Renal cortical epithelial cell (primary cell): Measurements from ENCODE around the gene TBC1D9. TPM values are rescaled to one million over a fixed set of nuclear protein-coding genes. Genes with fewer than 3 reads are reported as not detected.

ENCODE experiments used
- DNase-seq: peaks from one replicate; pipeline ENCODE4 v3.0.0-alpha.2; 2011; ENCODE audit warnings: low read depth
- total RNA-seq: library from RNA; depleted of rRNA; stranded (reverse); fragments of >200 nt; gene quantifications from 2 replicates; pipeline ENCODE4 v1.2.3, GENCODE V29; 2014

Gene TBC1D9
- total RNA-seq, 1 donor from 2014 or later, result 70.1 TPM

- peak; percentile 35 for DNase-seq
Measured at GRCh38 chr4:140720387-140721304, 35.5 kb downstream of the TBC1D9 start.

DNA sequence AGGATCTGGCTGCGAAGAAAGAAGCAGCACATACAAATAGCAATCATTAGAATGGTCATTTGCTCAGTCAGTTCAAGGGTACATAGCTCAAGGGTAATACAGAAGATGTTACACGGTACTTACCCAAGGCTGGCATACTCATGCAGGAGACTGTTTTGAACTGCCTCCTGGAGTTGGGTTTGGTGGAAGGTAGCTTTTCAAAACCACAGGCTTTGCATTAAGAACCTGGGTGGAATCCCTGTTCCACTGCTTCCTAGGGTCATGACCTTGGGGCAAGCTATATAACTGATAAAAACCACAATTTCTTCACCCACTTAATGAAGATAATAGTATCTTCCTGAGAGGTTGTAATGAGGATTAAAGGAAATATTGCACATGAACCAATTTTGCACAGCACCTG lies 36.5 kb downstream of the TBC1D9 start:
- no peak for DNase-seq

- DNase-seq, result peak; percentile 36
Measured at GRCh38 chr4:140719022-140719421, 37.2 kb downstream of the TBC1D9 start.

DNA sequence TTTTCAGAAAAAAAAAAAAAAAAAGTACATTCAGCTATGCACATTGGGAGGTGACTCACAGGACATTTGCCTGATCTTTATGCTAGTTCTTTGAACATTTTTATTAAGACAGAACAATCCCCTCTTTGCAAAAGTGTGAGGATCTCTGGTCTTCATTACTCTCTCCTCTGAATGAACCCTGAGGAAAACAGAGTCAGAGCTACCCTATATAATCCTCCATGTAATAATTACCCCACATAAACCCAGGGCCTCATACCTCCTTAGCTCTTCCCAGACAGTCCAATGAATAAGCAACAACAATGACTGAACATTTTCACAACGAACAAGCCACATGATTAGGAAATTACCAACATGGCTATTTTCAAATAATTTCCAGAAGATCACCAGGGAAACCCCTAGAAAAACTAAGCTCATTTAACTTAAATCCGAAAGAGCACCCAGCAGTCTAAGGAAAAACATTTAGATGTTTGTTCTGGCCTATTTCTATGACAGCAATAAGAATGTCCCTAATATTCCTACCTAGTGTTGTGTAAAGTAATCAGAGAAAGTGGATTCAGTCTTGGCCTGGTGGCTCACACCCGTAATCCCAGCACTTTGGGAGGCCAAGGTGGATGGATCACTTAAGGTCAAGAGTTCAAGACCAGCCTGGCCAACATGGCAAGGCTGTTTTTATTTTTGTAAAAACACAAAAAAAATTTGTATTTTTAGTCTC lies 37.8 kb downstream of the TBC1D9 start:
- peak; percentile 93 for DNase-seq

DNA sequence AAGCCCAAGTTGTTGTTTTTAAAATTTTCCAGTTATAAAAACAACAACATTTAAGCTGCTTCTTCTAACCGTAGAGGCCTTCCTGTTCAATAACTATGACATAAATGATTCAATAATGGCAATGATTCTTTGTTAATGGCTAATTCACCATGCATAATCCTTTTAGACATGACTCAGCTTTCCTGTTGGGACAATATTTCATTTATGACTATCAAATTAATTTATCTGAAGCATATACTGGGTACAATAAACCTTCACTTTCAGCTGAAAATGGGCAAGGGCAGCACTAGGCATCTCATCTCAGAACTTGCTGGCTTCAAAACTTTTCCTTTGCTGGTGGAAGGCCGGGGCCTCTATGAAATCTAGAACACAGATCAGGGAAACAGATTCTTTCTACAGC lies 38.9 kb downstream of the TBC1D9 start:
- DNase-seq, result no peak

- no peak for DNase-seq
Measured at GRCh38 chr4:140715119-140715518, 41.1 kb downstream of the TBC1D9 start.

- DNase-seq, result peak; percentile 55
Measured at GRCh38 chr4:140711910-140712309, 44.3 kb downstream of the TBC1D9 start.

GRCh38 chr4:140710908-140711622 lies 45.1 kb downstream of the TBC1D9 start:
- no peak for DNase-seq

GRCh38 chr4:140707325-140707724 lies 48.9 kb downstream of the TBC1D9 start:
- DNase-seq, result no peak

DNA sequence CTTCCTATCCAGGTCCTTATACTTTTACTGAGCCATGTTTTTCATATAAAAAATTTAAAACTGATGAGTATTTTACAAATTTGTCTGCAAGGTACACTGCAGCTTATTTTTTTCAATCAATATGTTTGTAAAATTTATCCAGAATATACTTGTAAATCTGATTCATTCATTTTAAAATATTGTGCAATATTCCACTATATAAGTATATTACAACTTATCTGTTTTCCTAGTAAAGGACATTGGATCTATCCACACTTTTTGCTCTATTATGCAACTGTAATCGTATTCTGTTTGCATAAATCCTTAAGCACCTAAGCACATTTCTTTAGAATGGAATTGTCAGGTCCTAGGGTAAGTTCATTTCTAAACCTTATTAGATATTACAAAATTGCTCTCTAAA lies 49.5 kb downstream of the TBC1D9 start:
- no peak for DNase-seq

GRCh38 chr4:140706276-140706625 lies 49.9 kb downstream of the TBC1D9 start:
- no peak for DNase-seq

GRCh38 chr4:140705625-140706275 lies 50.4 kb downstream of the TBC1D9 start:
- no peak for DNase-seq

GRCh38 chr4:140704964-140705363 lies 51.2 kb downstream of the TBC1D9 start:
- DNase-seq, result no peak

- no peak for DNase-seq
Measured at GRCh38 chr4:140704392-140704960, 51.7 kb downstream of the TBC1D9 start.

DNA sequence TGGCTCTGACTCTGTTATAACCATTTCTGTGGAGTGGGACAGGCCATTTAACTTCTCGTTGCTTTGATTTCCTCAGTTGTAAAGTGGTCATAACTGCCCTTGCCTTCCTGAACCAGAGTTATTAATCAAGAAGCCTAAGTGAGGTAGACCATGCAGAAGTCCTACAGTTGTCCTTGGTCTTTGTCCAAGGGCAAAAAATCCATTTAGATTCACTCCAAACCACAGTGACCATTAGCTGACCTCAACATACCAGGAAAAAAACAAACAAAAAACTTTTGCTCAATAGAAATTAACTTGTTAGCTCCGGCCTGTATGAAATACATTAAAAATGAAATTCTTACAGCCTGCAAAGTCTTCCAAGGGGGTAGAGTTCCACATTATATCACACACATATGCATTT lies 52.7 kb downstream of the TBC1D9 start:
- DNase-seq, result no peak

GRCh38 chr4:140702096-140702757 lies 54.0 kb downstream of the TBC1D9 start:
- no peak for DNase-seq

GRCh38 chr4:140701071-140701470 lies 55.1 kb downstream of the TBC1D9 start:
- DNase-seq, result no peak

GRCh38 chr4:140697709-140698560 lies 58.2 kb downstream of the TBC1D9 start:
- DNase-seq, result no peak

GRCh38 chr4:140695483-140695882 lies 60.7 kb downstream of the TBC1D9 start:
- no peak for DNase-seq

GRCh38 chr4:140693562-140693961 lies 62.6 kb downstream of the TBC1D9 start:
- no peak for DNase-seq
